Hematopoietic multipotent progenitor cell treated with erythropoietin and hydrocortisone succinate and interleukin-3 and kit ligand, for 17 days (in vitro differentiated cells): ENCODE measurements around the gene PCNX1.
A peak's percentile ranks its signal among the peaks of the same experiment; 100 is the strongest.

Experiments
- DNase-seq: peaks from one replicate; pipeline ENCODE4 v3.0.0-alpha.2; 2015; ENCODE audit warnings: low spot score

PCNX1 gene

GRCh38 chr14:70962935-70963334 is 55.7 kb downstream of the PCNX1 start:
- no peak for DNase-seq

GRCh38 chr14:70964492-70964891 is 57.2 kb downstream of the PCNX1 start:
- DNase-seq: no peak

GRCh38 chr14:70971560-70971959 is 64.3 kb downstream of the PCNX1 start:
- no peak for DNase-seq

GRCh38 chr14:70972107-70972976 is 65.1 kb downstream of the PCNX1 start:
- peak; percentile 80 for DNase-seq

GRCh38 chr14:70976591-70976990 is 69.3 kb downstream of the PCNX1 start:
- no peak for DNase-seq

- no peak for DNase-seq
Observed at GRCh38 chr14:70981000-70981952, 74.0 kb downstream of the PCNX1 start.

GRCh38 chr14:70982200-70982599 is 74.9 kb downstream of the PCNX1 start:
- no peak for DNase-seq

- DNase-seq: no peak
Observed at GRCh38 chr14:70987041-70987440, 79.8 kb downstream of the PCNX1 start.

GRCh38 chr14:70988452-70988851 is 81.2 kb downstream of the PCNX1 start:
- no peak for DNase-seq

GRCh38 chr14:70993931-70994330 is 86.7 kb downstream of the PCNX1 start:
- no peak for DNase-seq

- no peak for DNase-seq
Observed at GRCh38 chr14:70995211-70995610, 88.0 kb downstream of the PCNX1 start.

- no peak for DNase-seq
Observed at GRCh38 chr14:70995671-70996070, 88.4 kb downstream of the PCNX1 start.

- no peak for DNase-seq
Observed at GRCh38 chr14:70999117-70999516, 91.9 kb downstream of the PCNX1 start.

GRCh38 chr14:71000091-71000490 is 92.8 kb downstream of the PCNX1 start:
- DNase-seq: no peak

- DNase-seq: no peak
Observed at GRCh38 chr14:71001742-71002141, 94.5 kb downstream of the PCNX1 start.

GRCh38 chr14:71003156-71003555 is 95.9 kb downstream of the PCNX1 start:
- no peak for DNase-seq

GRCh38 chr14:71004481-71004880 is 97.2 kb downstream of the PCNX1 start:
- no peak for DNase-seq

GRCh38 chr14:71005076-71005475 is 97.8 kb downstream of the PCNX1 start:
- DNase-seq: no peak

- no peak for DNase-seq
Observed at GRCh38 chr14:71006200-71006563, 98.9 kb downstream of the PCNX1 start.

- DNase-seq: no peak
Observed at GRCh38 chr14:71011479-71011878, 104.2 kb downstream of the PCNX1 start.

- DNase-seq: no peak
Observed at GRCh38 chr14:71012888-71013287, 105.6 kb downstream of the PCNX1 start.

GRCh38 chr14:71013551-71014192 is 106.4 kb downstream of the PCNX1 start:
- no peak for DNase-seq
